GM12878 (cell line): ENCODE data around the gene SIX3. TPM values are rescaled to one million over a fixed set of nuclear protein-coding genes. Genes with fewer than 3 reads are reported as not detected.

Source experiments
- ATAC-seq: fragments of 200-7000 bp; cut with Tn5 transposase; 3 replicates; pipeline ENCODE4 v1.9.1; 2020; ENCODE audit warnings: mild to moderate bottlenecking, moderate library complexity
- BruUV-seq: library from RNA; stranded (reverse); fragments of 400-500 nt; replicated peaks from 2 replicates; lab custom pipeline; 2021; lab: Mats Ljungman, UMichigan
- CTCF ChIA-PET: fragments of 300-600 bp; sonication (Branson Sonifier 250); formaldehyde crosslinking; extraction: SDS; loops from one replicate; lab custom pipeline; 2021; ENCODE audit warnings: inconsistent platforms; lab: Yijun Ruan, JAX
- POLR2A ChIA-PET: fragments of 350-600 bp; formaldehyde crosslinking; extraction: SDS; loops from one replicate; lab custom pipeline; 2021; ENCODE audit warnings: inconsistent platforms; lab: Charles Lee
- RAD21 ChIA-PET: fragments of 300-600 bp; sonication (Branson Sonifier 250); formaldehyde crosslinking; loops from one replicate; lab custom pipeline; 2023; ENCODE audit warnings: antibody characterized with exemption; ENCODE audit not compliant: unreplicated experiment; lab: Charles Lee
- SMC1A ChIA-PET: fragments of 300-600 bp; sonication (Branson Sonifier 250); formaldehyde crosslinking; loops from one replicate; lab custom pipeline; 2023; ENCODE audit not compliant: unreplicated experiment, uncharacterized antibody; lab: Charles Lee
- DNase-seq: peaks from one replicate; pipeline ENCODE4 v3.0.0-alpha.2; 2011; ENCODE audit warnings: low read depth, low spot score
- FAIRE-seq: peaks from 3 replicates; lab custom pipeline; 2011; peaks lifted over from hg19 to GRCh38; lab: Jason Lieb, UNC
- H2AFZ ChIP-seq: 2 replicates; pipeline ENCODE4 v1.6.0; 2011; ENCODE audit warnings: low read depth, low read length, control low read depth; ENCODE audit not compliant: control insufficient read depth
- H3K27ac ChIP-seq: 2 replicates; pipeline ENCODE4 v1.5.1; 2011; ENCODE audit warnings: control low read depth; ENCODE audit not compliant: control insufficient read depth, insufficient read depth
- H3K27me3 ChIP-seq, 2 experiments: replicated peaks in 1 of 2; 2 replicates each; pipeline versions ENCODE4 v1.6.0 to v1.6.1; 2011; ENCODE audit warnings: low read length in 1 of 2; ENCODE audit not compliant: control insufficient read depth in 2 of 2, insufficient read depth in 2 of 2
- H3K36me3 ChIP-seq, 2 experiments: 2 replicates each; pipeline ENCODE4 v1.5.1; 2011; ENCODE audit warnings: low read length in 1 of 2; ENCODE audit not compliant: control insufficient read depth in 2 of 2, insufficient read depth in 2 of 2
- H3K4me1 ChIP-seq: 2 replicates; pipeline ENCODE4 v1.6.1; 2011; ENCODE audit warnings: mild to moderate bottlenecking, low read length, moderate library complexity, mixed read lengths; ENCODE audit not compliant: control insufficient read depth, insufficient read depth
- H3K4me2 ChIP-seq: 2 replicates; pipeline ENCODE4 v1.6.0; 2011; ENCODE audit warnings: control low read depth; ENCODE audit not compliant: control insufficient read depth, insufficient read depth
- H3K4me3 ChIP-seq: fragments of 200-600 bp; sonication (generic); 2 replicates; pipeline ENCODE4 v1.5.1; 2016
- H3K79me2 ChIP-seq: 2 replicates; pipeline ENCODE4 v1.6.0; 2011; ENCODE audit warnings: low read length; ENCODE audit not compliant: control insufficient read depth, insufficient read depth
- H3K9ac ChIP-seq: 2 replicates; pipeline ENCODE4 v1.8.0; 2011; ENCODE audit warnings: low read length, control low read depth, mixed read lengths; ENCODE audit not compliant: control insufficient read depth, insufficient read depth
- H3K9me3 ChIP-seq: replicated peaks from 3 replicates; pipeline ENCODE4 v1.5.1; 2011; ENCODE audit warnings: mild to moderate bottlenecking, low read length; ENCODE audit not compliant: control insufficient read depth, insufficient read depth
- H4K20me1 ChIP-seq: 2 replicates; pipeline ENCODE4 v1.6.0; 2011; ENCODE audit not compliant: control insufficient read depth, insufficient read depth
- ATF2 ChIP-seq: IDR thresholded peaks from 2 replicates; pipeline ENCODE4 v1.6.1; 2012; ENCODE audit warnings: low read length, inconsistent platforms
- BACH1 ChIP-seq: fragments of 450-650 bp; IDR thresholded peaks from 2 replicates; pipeline ENCODE4 v1.6.1; 2017; ENCODE audit warnings: mild to moderate bottlenecking, borderline replicate concordance
- CBFB ChIP-seq: IDR thresholded peaks from 2 replicates; pipeline ENCODE4 v1.6.1; 2016; ENCODE audit warnings: antibody characterized with exemption, low read depth
- CEBPB ChIP-seq, 2 experiments: fragments of 150-350 bp in 1 of 2; IDR thresholded peaks; 2 replicates each; pipeline ENCODE4 v1.6.1; 2012 to 2014; ENCODE audit warnings: low read depth in 2 of 2, low read length in 2 of 2, borderline replicate concordance in 1 of 2, inconsistent platforms in 1 of 2
- CREM ChIP-seq: IDR thresholded peaks from 2 replicates; pipeline ENCODE4 v1.6.1; 2014; ENCODE audit warnings: antibody characterized with exemption, low read depth
- HCFC1 ChIP-seq: fragments of 150-350 bp; IDR thresholded peaks from 2 replicates; pipeline ENCODE4 v1.6.1; 2014; ENCODE audit warnings: low read length
- MTA2 ChIP-seq: fragments of 450-650 bp; IDR thresholded peaks from 2 replicates; pipeline ENCODE4 v1.6.1; 2016; ENCODE audit warnings: low read depth, mild to moderate bottlenecking, moderate library complexity
- NRF1 ChIP-seq: conservative IDR thresholded peaks from 2 replicates; pipeline ENCODE4 v1.6.1; 2011; ENCODE audit warnings: mild to moderate bottlenecking, low read depth, low read length, improper control_type of control experiment
- POU2F2 ChIP-seq: IDR thresholded peaks from 3 replicates; pipeline ENCODE4 v1.6.1; 2011; ENCODE audit warnings: low read depth, mild to moderate bottlenecking, low read length, borderline replicate concordance
- RAD51 ChIP-seq: fragments of 450-650 bp; IDR thresholded peaks from 2 replicates; pipeline ENCODE4 v1.6.1; 2016; ENCODE audit warnings: moderate library complexity, mild to moderate bottlenecking, inconsistent platforms
- RCOR1 ChIP-seq: conservative IDR thresholded peaks from 2 replicates; pipeline ENCODE4 v1.6.1; 2012; ENCODE audit warnings: low read depth, low read length, improper control_type of control experiment
- WRNIP1 ChIP-seq: IDR thresholded peaks from 2 replicates; pipeline ENCODE4 v1.6.1; 2011; ENCODE audit warnings: low read depth, low read length, improper control_type of control experiment, borderline replicate concordance
- ZBTB11 ChIP-seq: fragments of 450-650 bp; formaldehyde crosslinking; IDR thresholded peaks from 2 replicates; pipeline ENCODE4 v1.5.0; 2022; ENCODE audit warnings: mild to moderate bottlenecking, missing genetic modification characterization
- ZNF207 ChIP-seq: fragments of 450-650 bp; IDR thresholded peaks from 2 replicates; pipeline ENCODE4 v1.6.1; 2014; ENCODE audit warnings: antibody characterized with exemption, mild to moderate bottlenecking, borderline replicate concordance
- WGBS: methylation state at CpG from one replicate; pipeline ENCODE4 v1.1.6; 2016; ENCODE audit warnings: low lambda C conversion rate; ENCODE audit not compliant: insufficient replicate concordance, insufficient coverage; ENCODE audit errors: missing lambda C conversion rate; 5-methylcytosine and 5-hydroxymethylcytosine counted together
- in situ Hi-C: fragments of 300-500 bp; cut with MboI; formaldehyde crosslinking; loops from 9 replicates; pipeline ENCODE4 v1.14.3; 2018; ENCODE audit warnings: mixed read lengths
- intact Hi-C: fragments of 100-400 bp; cut with micrococcal nuclease; formaldehyde crosslinking; loops from one replicate; pipeline ENCODE4 v1.14.2; 2022; ENCODE audit not compliant: unreplicated experiment
- polyA plus RNA-seq, 11 experiments: library from polyadenylated mRNA; depleted of rRNA in 4 of 11; unstranded in 6 of 11; stranded (reverse) in 5 of 11; fragments of >200 nt; fragmentation: Nextera tagmentation in 4 of 11; fragmentation: Illumina TruSeq in 1 of 11; extraction: Ambion mirVana in 4 of 11; extraction: Trizol in 1 of 11; gene quantifications; 1 replicate in 1 of 11; 2 replicates in 10 of 11; pipeline versions ENCODE4 v1.2.1 to v1.2.3, GENCODE V29; 2011 to 2016; ENCODE audit warnings: inconsistent platforms in 2 of 11, missing spikeins in 2 of 11, low read depth in 1 of 11
- total RNA-seq, 4 experiments: library from RNA; depleted of rRNA in 3 of 4; stranded (reverse); fragments of >200 nt in 3 of 4; fragmentation: Illumina TruSeq in 1 of 4; extraction: Trizol in 1 of 4; gene quantifications; 2 replicates each; pipeline versions ENCODE4 v1.2.1 to v1.2.3, GENCODE V29; 2013 to 2021

The SIX3 gene
- total and polyA plus RNA-seq, 10 of the 15 experiments (the other 5 are each of a cell fraction or from before 2014, with no cell fraction given) = 0.05 to 0.42 (median 0.13) TPM; not detected in 4

GRCh38 chr2:44970846-44971450, 29.4 kb downstream of the SIX3 start:
- Histone ChIP-seq H3K36me3 (no peaks in the 10 kb centered on the region), H3K9ac (no peak overlapping the region), H3K4me2 (no peak overlapping the region), H3K79me2 (no peaks in the 10 kb centered on the region), H3K27me3 (no peaks in the 10 kb centered on the region), H3K9me3 (no peaks in the 10 kb centered on the region), H4K20me1 (no peaks in the 10 kb centered on the region), H3K4me1 (no peaks in the 10 kb centered on the region), H3K4me3 (no peak overlapping the region), H2AFZ (no peak overlapping the region), H3K27ac (no peak overlapping the region)
- ChIA-PET RAD21 (no interaction called here), CTCF (interaction anchor here (0.7 to 3.5 kb wide), 6 partner anchors 13 to 506 kb away, joined by 3 to 32 read pairs (median 6); no protein-coding TSS in a partner anchor), POLR2A (no interaction called here), SMC1A (interaction anchor here (1.3 to 4.0 kb wide), 2 partner anchors 14 to 501 kb away, joined by 3 to 25 read pairs; no protein-coding TSS in a partner anchor)
- in situ Hi-C loops (no loop called here), intact Hi-C loops (no loop called here)
- no peak for ATAC-seq
- DNase-seq = no peak
- no TSS peak for BruUV-seq
- TF ChIP-seq ZBTB11 (CRISPR knock-in tag) (no peak), RAD51 (no peak), RCOR1 (no peak), CREM (no peak), ATF2 (no peak), HCFC1 (no peak), MTA2 (no peak), CBFB (no peak), CEBPB (IDR thresholded peaks at IDR 0.05; ENCODE audit: borderline replicate concordance in 1 of 2, low read depth in 2 of 2, low read length in 2 of 2) (no peak), WRNIP1 (no peak), NRF1 (no peak), BACH1 (no peak), POU2F2 (no peak), ZNF207 (no peak)
- FAIRE-seq = no peak
- WGBS = 57% methylated on average over 15 of the region's 15 CpGs
